ENCODE measurements around the gene STAT6.

The STAT6 gene

GRCh38 chr12:57133916-57134315 lies 22.8 kb upstream of the STAT6 start:
- Histone ChIP-seq H3K9me3 (ENCODE audit: low read length) (no peaks in the 10 kb centered on the region), H3K36me3 (ENCODE audit: insufficient read depth, low read length) (no peaks in the 10 kb centered on the region), H3K4me3 (ENCODE audit: low read depth, low read length, poor library complexity, severe bottlenecking) (no peak overlapping the region), H3K27ac (ENCODE audit: low read depth, low read length, poor library complexity, severe bottlenecking) (no peak overlapping the region), H3K9ac (ENCODE audit: low read length) (no peak overlapping the region), H3F3A (ENCODE audit: insufficient read depth, low read length) (no peaks in the 10 kb centered on the region), H3K27me3 (ENCODE audit: insufficient read depth, low read length) (0 out of 2 replicates have a peak, but pooled peaks cover 4% of the 10 kb centered on the region), H3K79me2 (ENCODE audit: insufficient read depth, low read length) (no peaks in the 10 kb centered on the region), H3K4me2 (ENCODE audit: low read length) (no peak overlapping the region), H3K4me1 (ENCODE audit: insufficient read depth, low read length, severe bottlenecking) (no peaks in the 10 kb centered on the region), H3K9me2 (ENCODE audit: low read depth, low read length) (no peaks in the 10 kb centered on the region), H4K20me1 (ENCODE audit: insufficient read depth, low read length) (no peaks in the 10 kb centered on the region), H2AFZ (ENCODE audit: low read length) (no peak overlapping the region)
- TF ChIP-seq CTCF (IDR thresholded peaks at IDR 0.05; ENCODE audit: low read length) (no peak), EZH2 (IDR thresholded peaks at IDR 0.05; ENCODE audit: borderline replicate concordance, low read length) (no peak)

DNA sequence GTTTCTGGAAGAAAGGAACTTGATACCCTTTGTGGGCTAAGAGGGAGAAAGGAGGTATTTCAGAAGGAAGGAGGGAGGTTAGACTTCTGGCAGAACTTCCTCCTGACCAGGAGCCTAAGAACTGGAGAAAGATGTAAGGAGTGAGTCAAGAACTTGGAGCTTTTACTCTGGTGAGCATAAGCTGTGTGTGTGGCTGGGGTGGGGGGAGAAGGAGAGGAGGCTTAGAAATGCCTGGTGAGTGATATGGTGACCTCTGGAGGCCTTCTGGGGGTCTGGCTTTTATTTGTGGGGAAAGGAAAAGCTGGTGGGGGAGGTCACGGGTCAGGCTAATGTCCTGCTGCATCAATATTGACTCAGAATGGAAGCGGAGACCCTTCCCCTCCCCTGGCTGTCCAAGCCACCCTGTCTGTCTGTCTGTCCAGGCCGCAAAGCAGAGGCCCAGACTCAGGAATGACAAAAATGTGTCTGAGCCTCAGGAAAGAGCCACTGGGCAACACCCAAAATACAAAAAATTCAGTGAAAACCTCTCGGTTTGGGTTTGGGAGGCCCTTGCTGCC lies 21.9 kb upstream of the STAT6 start:
- Histone ChIP-seq H3K9me2 (ENCODE audit: low read depth, low read length) (no peaks in the 10 kb centered on the region), H3F3A (ENCODE audit: insufficient read depth, low read length) (no peaks in the 10 kb centered on the region), H3K9ac (ENCODE audit: low read length) (no peak overlapping the region), H4K20me1 (ENCODE audit: insufficient read depth, low read length) (no peaks in the 10 kb centered on the region), H3K27ac (ENCODE audit: low read depth, low read length, poor library complexity, severe bottlenecking) (no peak overlapping the region), H3K9me3 (ENCODE audit: low read length) (no peaks in the 10 kb centered on the region), H3K36me3 (ENCODE audit: insufficient read depth, low read length) (no peaks in the 10 kb centered on the region), H3K4me2 (ENCODE audit: low read length) (no peak overlapping the region), H2AFZ (ENCODE audit: low read length) (no peak overlapping the region), H3K4me3 (ENCODE audit: low read depth, low read length, poor library complexity, severe bottlenecking) (no peak overlapping the region), H3K79me2 (ENCODE audit: insufficient read depth, low read length) (no peaks in the 10 kb centered on the region), H3K4me1 (ENCODE audit: insufficient read depth, low read length, severe bottlenecking) (peaks cover under 1% of the 10 kb centered on the region), H3K27me3 (ENCODE audit: insufficient read depth, low read length) (0 out of 2 replicates have a peak, but pooled peaks cover 4% of the 10 kb centered on the region)
- TF ChIP-seq CTCF (IDR thresholded peaks at IDR 0.05; ENCODE audit: low read length) (no peak), EZH2 (IDR thresholded peaks at IDR 0.05; ENCODE audit: borderline replicate concordance, low read length) (no peak)

- H3K4me3 ChIP-seq (ENCODE audit: low read depth, low read length, poor library complexity, severe bottlenecking) = no peak overlapping the region
- no peaks in the 10 kb centered on the region for H3K9me2 ChIP-seq (ENCODE audit: low read depth, low read length)
- no peak overlapping the region for H2AFZ ChIP-seq (ENCODE audit: low read length)
- no peaks in the 10 kb centered on the region for H3K9me3 ChIP-seq (ENCODE audit: low read length)
- TF ChIP-seq EZH2 (IDR thresholded peaks at IDR 0.05; ENCODE audit: borderline replicate concordance, low read length) (no peak), CTCF (IDR thresholded peaks at IDR 0.05; ENCODE audit: low read length) (no peak)
- H3K36me3 ChIP-seq (ENCODE audit: insufficient read depth, low read length) = no peaks in the 10 kb centered on the region
- 0 out of 2 replicates have a peak, but pooled peaks cover 4% of the 10 kb centered on the region for H3K27me3 ChIP-seq (ENCODE audit: insufficient read depth, low read length)
- no peak overlapping the region for H3K27ac ChIP-seq (ENCODE audit: low read depth, low read length, poor library complexity, severe bottlenecking)
- no peak overlapping the region for H3K9ac ChIP-seq (ENCODE audit: low read length)
- H3K4me2 ChIP-seq (ENCODE audit: low read length) = no peak overlapping the region
- no peaks in the 10 kb centered on the region for H3F3A ChIP-seq (ENCODE audit: insufficient read depth, low read length)
- H3K79me2 ChIP-seq (ENCODE audit: insufficient read depth, low read length) = no peaks in the 10 kb centered on the region
- H4K20me1 ChIP-seq (ENCODE audit: insufficient read depth, low read length) = no peaks in the 10 kb centered on the region
- H3K4me1 ChIP-seq (ENCODE audit: insufficient read depth, low read length, severe bottlenecking) = peaks cover 10% of the 10 kb centered on the region
These were observed 21.0 kb upstream of the STAT6 start for GRCh38 chr12:57131896-57132744.
